Subcutaneous abdominal adipose tissue (tissue), 5 donors: ENCODE results near the gene TNIP2.
A peak's percentile ranks its signal among the peaks of the same experiment; 100 is the strongest.

Experiments used
- H3K27ac ChIP-seq: one replicate; pipeline ENCODE4 v1.7.0; 2013; ENCODE audit warnings: low read depth, mild to moderate bottlenecking, inconsistent platforms, low read length, moderate library complexity
- H3K27me3 ChIP-seq, 5 donors: one replicate each; pipeline ENCODE4 v1.7.0; 2013; ENCODE audit warnings: low read length in 5 of 5, inconsistent platforms in 1 of 5; ENCODE audit not compliant: control insufficient read depth in 5 of 5, insufficient read depth in 4 of 5
- H3K36me3 ChIP-seq, 5 donors: one replicate each; pipeline ENCODE4 v1.7.0; 2013; ENCODE audit warnings: low read length in 5 of 5; ENCODE audit not compliant: control insufficient read depth in 5 of 5, insufficient read depth in 5 of 5
- H3K4me1 ChIP-seq, 5 donors: one replicate each; pipeline ENCODE4 v1.7.0; 2013; ENCODE audit warnings: low read length in 5 of 5, mild to moderate bottlenecking in 3 of 5, moderate library complexity in 1 of 5; ENCODE audit not compliant: control insufficient read depth in 5 of 5, insufficient read depth in 5 of 5
- H3K4me3 ChIP-seq, 5 donors: one replicate each; pipeline ENCODE4 v1.7.0; 2013; ENCODE audit warnings: low read length in 5 of 5, low read depth in 1 of 5
- H3K9ac ChIP-seq, 5 donors: one replicate each; pipeline ENCODE4 v1.7.0; 2013; ENCODE audit warnings: low read length in 5 of 5, mild to moderate bottlenecking in 4 of 5, moderate library complexity in 3 of 5
- H3K9me3 ChIP-seq, 5 donors: one replicate each; pipeline ENCODE4 v1.7.0; 2013; ENCODE audit warnings: low read length in 5 of 5; ENCODE audit not compliant: control insufficient read depth in 5 of 5
- donor health status: healthy.
- donor health status: healthy.
- donor health status: healthy.
- donor health status: healthy.
- donor health status: healthy.

The TNIP2 gene

DNA sequence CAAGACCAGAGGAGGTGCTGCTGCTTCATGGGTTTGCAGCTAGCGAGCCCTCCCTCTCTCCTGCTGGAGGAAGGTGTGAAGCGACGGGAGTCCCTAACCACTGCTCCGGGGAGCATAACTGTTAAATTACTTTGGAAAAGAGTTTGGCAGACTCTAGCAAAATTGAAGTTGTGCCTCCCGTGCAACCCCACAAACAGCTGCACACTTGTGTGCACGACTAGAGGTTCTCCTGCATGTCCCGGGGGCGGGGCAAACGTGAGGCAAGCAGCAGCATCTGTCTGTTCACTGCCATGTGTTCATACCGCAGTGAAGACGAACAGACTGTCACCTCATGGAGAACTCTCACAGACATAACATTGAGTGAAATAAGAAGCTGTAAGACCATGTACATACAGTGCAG lies 34.5 kb downstream of the TNIP2 start:
- no peaks in the 10 kb centered on the region for H3K27me3 ChIP-seq
- H3K36me3 ChIP-seq = peaks cover 0 to 47% (median 37%) of the 10 kb centered on the region in 5 donors
- H3K4me1 ChIP-seq = no peaks in the 10 kb centered on the region
- no peak overlapping the region for H3K4me3 ChIP-seq
- H3K9ac ChIP-seq = no peak overlapping the region
- H3K27ac ChIP-seq = no peak overlapping the region
- no peaks in the 10 kb centered on the region for H3K9me3 ChIP-seq

DNA sequence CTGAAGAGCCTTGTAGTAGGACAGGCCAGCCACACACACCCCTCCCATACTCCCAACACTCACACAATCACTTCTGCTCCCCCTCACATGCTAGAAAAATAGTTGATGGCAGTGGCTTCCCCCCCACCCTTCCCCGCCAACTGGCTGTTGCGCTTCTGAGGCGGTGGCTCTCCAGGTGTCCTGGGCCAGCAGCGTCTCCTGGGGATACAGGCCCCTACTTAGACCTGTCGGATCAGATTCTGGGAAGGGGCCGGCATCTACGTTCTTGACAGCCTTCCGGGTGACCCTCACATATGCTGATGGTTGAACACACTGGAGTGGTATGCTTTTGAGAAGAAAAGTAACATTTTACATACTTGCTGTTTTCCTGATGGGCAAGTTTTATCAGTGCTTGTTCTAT lies 39.9 kb downstream of the TNIP2 start:
- H3K36me3 ChIP-seq = peaks cover 0 to 42% (median 29%) of the 10 kb centered on the region in 5 donors
- no peak overlapping the region for H3K27ac ChIP-seq
- no peaks in the 10 kb centered on the region for H3K27me3 ChIP-seq
- H3K9me3 ChIP-seq = no peaks in the 10 kb centered on the region
- no peak overlapping the region for H3K4me3 ChIP-seq
- peaks cover 4 to 26% (median 18%) of the 10 kb centered on the region in 5 donors for H3K4me1 ChIP-seq
- H3K9ac ChIP-seq = no peak overlapping the region

DNA sequence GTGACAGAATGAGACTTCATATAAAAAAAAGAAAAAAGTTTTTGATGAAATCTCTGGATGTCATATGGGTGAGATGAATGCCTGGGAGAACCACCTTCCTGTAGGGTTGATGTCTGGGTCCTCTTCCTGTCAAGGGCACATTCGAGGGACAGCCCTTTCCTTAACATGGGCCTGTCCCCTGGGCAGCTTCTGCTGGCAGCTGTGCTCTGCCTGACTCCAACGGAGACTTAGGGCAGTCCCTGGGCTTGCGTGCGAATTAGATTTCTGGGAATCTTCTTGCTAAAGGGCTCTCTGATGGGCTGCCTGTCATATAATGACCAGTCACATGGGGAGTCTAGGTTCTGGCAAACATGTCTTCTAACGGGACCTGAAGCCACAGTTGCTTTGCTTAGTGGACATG lies 40.7 kb downstream of the TNIP2 start:
- H3K27ac ChIP-seq = no peak overlapping the region

DNA sequence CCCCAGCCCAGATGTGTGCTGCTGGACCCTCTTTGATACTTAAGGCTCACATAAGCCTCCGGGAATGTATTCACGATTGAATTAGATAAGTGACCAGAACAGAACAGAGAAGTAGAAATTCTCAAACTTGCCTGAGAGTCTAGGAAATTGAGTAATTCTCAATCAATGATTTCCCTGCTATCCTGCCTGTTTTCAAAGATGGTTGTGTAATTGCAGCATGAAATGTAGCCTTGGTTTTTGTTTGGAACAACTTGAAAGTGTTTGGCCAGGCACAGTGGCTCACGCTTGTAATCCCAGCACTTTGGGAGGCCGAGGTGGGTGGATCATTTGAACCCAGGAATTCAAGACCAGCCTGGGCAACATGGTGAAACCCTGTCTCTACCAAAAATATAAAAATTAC lies 41.2 kb downstream of the TNIP2 start:
- H3K36me3 ChIP-seq = peaks cover 0 to 33% (median 20%) of the 10 kb centered on the region in 5 donors
- H3K4me1 ChIP-seq = peaks cover 4 to 26% (median 18%) of the 10 kb centered on the region in 5 donors
- no peaks in the 10 kb centered on the region for H3K9me3 ChIP-seq
- no peak overlapping the region for H3K4me3 ChIP-seq
- H3K27ac ChIP-seq = peak overlapping the region; percentile 56
- H3K27me3 ChIP-seq = no peaks in the 10 kb centered on the region
- no peak overlapping the region for H3K9ac ChIP-seq

More for the DNA sequence above, 40.7 kb downstream of the TNIP2 start:
- Histone ChIP-seq H3K36me3 (peaks cover 0 to 37% (median 25%) of the 10 kb centered on the region in 5 donors), H3K27me3 (no peaks in the 10 kb centered on the region), H3K9me3 (no peaks in the 10 kb centered on the region), H3K4me3 (no peak overlapping the region), H3K9ac (no peak overlapping the region), H3K4me1 (peaks cover 4 to 26% (median 18%) of the 10 kb centered on the region in 5 donors)

DNA sequence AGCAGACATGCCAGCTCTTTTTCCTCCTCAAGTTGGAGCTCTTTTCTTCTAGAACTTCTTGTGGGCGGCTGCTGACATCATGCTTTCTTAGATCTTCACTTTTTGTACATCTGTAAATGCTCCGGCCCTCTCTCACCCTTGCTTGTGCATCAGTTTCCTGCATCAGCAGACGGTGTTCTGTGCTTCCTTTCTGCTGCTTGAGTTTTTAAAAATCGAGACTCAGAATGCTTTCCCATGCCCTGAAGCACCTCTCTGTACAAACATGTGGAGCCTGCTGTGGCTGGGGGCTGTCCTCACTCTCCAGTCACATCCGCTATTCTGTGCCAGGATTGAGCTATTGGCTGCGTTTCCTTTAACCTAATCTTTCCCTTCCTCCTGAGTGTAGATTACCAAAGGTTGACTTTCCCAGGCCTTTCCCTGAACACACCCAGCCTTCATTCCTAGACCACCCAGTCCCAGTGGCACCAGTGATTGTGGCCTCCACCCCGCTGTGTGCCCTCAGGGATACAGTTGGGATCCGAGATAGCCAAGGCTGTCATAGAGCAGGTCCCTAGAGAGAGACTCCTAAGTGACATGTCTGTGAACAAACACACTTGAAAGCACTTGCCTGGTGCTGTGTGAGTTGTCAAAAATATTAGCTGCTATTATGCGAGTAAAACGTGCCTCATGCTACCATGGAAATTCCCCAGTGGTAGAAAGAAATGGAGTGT lies 41.9 kb downstream of the TNIP2 start:
- Histone ChIP-seq H3K4me3 (no peak overlapping the region), H3K4me1 (peaks cover 4 to 26% (median 18%) of the 10 kb centered on the region in 5 donors), H3K27ac (peak overlapping the region; percentile 56), H3K9ac (no peak overlapping the region), H3K36me3 (peaks cover 0 to 30% (median 18%) of the 10 kb centered on the region in 5 donors), H3K27me3 (no peaks in the 10 kb centered on the region), H3K9me3 (no peaks in the 10 kb centered on the region)

DNA sequence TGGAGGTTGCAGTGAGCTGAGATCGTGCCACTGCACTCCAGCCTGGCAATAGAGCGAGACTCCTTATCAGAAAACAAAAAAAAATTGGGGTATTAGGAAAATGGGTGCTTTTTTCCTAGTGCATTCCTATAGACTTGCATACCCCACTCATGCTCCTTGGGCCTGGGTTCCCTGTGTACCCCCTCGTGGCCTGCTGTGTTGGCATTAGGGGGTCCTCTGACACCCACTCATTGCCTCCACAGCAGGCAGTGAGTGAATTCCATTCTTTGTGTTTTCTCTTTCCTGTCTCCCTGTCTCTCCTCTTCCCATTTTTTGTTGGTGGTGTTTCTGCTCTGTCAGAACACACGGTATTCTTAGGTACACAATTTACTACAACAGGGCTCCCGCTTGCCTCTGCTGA lies 42.8 kb downstream of the TNIP2 start:
- H3K27ac ChIP-seq = peak overlapping the region; percentile 56
- H3K9me3 ChIP-seq = no peaks in the 10 kb centered on the region
- peaks cover 0 to 28% (median 17%) of the 10 kb centered on the region in 5 donors for H3K36me3 ChIP-seq
- H3K27me3 ChIP-seq = no peaks in the 10 kb centered on the region
- peaks cover 4 to 26% (median 18%) of the 10 kb centered on the region in 5 donors for H3K4me1 ChIP-seq
- no peak overlapping the region for H3K9ac ChIP-seq
- H3K4me3 ChIP-seq = no peak overlapping the region

DNA sequence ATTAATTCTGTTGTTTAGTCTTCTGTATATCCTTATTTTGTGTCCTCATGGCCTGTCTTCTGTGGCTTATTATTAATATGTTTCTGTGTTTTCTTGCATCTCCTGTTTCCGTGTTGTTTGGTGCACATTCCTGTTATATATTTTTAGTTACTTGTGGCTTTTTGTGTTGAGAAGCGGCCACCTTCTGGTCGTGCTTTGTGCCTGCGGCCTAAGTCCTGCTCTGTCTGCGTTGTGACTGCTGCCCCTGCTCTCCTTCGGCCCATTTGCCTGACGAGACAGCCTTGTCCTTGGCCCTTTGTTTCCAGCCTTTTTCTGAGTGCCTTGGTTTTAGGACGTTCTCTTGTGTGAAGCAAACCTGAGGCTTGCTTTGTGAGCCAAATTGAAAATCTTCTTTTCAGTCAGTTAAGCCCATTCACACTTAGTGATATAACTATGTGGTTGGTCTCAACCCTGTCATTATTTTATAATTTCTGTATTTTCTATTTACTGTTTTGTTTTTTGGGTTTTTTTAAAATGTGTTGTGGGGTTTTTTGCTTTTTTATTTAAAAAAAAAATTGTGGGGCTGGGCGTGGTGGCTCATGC lies 43.8 kb downstream of the TNIP2 start:
- Histone ChIP-seq H3K27ac (no peak overlapping the region), H3K4me3 (no peak overlapping the region), H3K4me1 (peaks cover 4 to 26% (median 18%) of the 10 kb centered on the region in 5 donors), H3K36me3 (peaks cover 0 to 29% (median 16%) of the 10 kb centered on the region in 5 donors), H3K27me3 (no peaks in the 10 kb centered on the region), H3K9ac (no peak overlapping the region), H3K9me3 (no peaks in the 10 kb centered on the region)

DNA sequence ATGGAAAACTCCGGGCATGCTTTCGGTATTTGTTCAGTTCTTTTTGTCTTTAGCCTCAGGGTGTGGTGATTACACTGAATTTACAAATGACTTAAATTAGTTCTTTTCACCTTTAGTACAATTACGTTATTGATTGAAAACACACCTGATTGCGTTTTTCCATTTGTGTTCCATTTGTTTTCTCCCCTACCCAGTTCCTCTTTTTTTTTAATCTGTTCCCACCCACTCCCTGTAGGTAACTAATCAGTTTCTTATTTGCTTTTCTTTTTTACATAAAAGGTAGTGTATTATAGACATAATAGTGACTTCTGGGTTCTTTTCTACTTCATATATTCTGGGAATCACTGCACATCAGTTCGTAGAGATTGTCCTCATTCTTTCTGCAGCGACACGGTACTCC lies 53.4 kb downstream of the TNIP2 start:
- Histone ChIP-seq H3K27ac (no peak overlapping the region), H3K9ac (no peak overlapping the region), H3K27me3 (no peaks in the 10 kb centered on the region), H3K36me3 (peaks cover 9 to 79% (median 67%) of the 10 kb centered on the region in 5 donors), H3K4me3 (no peak overlapping the region), H3K4me1 (peaks cover 0 to 5% (median 0%) of the 10 kb centered on the region in 5 donors), H3K9me3 (no peaks in the 10 kb centered on the region)

DNA sequence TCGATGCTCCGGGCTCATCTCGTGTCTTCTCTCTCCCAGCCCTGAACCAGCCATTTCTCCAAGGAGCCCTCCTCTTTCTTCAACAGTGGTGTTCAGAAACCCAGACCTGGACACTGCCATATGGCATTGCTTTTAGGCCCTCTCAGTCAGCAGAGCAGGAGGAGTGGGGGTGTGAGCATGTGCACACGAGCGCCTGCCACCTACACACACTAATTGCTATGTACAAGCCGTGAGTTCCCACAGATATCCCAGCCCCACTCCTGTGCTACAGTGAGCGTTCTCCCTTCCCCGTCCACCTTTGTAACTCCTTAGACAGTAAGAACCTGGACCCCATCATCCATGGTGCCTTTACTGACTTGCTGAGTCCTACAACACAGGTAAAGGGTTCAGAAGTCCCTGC lies 53.8 kb downstream of the TNIP2 start:
- Histone ChIP-seq H3K36me3 (peaks cover 9 to 81% (median 71%) of the 10 kb centered on the region in 5 donors), H3K9me3 (no peaks in the 10 kb centered on the region), H3K9ac (no peak overlapping the region)

DNA sequence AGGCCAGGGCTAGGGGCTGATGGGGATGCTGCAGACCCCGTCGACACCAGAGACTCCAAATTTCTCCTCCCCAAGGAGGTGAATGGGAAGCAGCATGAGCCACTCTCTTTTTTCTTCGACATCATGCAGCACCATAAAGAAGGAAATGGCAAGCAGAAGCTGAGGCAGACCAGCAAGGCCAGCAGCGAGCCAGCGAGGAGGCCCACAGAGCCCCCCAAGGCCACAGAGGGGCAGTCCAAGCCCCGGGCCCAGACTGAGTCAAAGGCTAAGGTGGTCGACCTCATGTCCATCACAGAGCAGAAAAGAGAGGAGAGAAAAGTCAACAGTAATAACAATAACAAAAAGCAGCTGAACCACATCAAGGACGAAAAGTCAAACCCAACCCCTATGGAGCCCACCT lies 56.1 kb downstream of the TNIP2 start:
- peaks cover 15 to 94% (median 88%) of the 10 kb centered on the region in 5 donors for H3K36me3 ChIP-seq
- H3K4me3 ChIP-seq = no peak overlapping the region
- no peaks in the 10 kb centered on the region for H3K27me3 ChIP-seq
- H3K9ac ChIP-seq = no peak overlapping the region
- H3K27ac ChIP-seq = no peak overlapping the region
- H3K4me1 ChIP-seq = no peaks in the 10 kb centered on the region
- H3K9me3 ChIP-seq = no peaks in the 10 kb centered on the region

More for the DNA sequence above, 53.8 kb downstream of the TNIP2 start:
- Histone ChIP-seq H3K27ac (no peak overlapping the region), H3K27me3 (no peaks in the 10 kb centered on the region), H3K4me1 (peaks cover 0 to 5% (median 0%) of the 10 kb centered on the region in 5 donors), H3K4me3 (no peak overlapping the region)
